Progenitor cell of endocrine pancreas (in vitro differentiated cells): ENCODE results near the gene OR10A3. TPM values are rescaled to one million over a fixed set of nuclear protein-coding genes. Genes with fewer than 3 reads are reported as not detected.

Experiments
- DNase-seq: peaks from one replicate; pipeline ENCODE4 v3.0.0; 2021; ENCODE audit warnings: low spot score; ENCODE audit not compliant: unreplicated experiment
- H3K27ac Mint-ChIP-seq: 2 replicates; pipeline ENCODE4 v1.8.0; 2021; ENCODE audit warnings: mild to moderate bottlenecking, moderate library complexity, mixed read lengths
- H3K27me3 Mint-ChIP-seq: 2 replicates; pipeline ENCODE4 v1.8.0; 2021; ENCODE audit warnings: mixed read lengths
- H3K36me3 Mint-ChIP-seq: 2 replicates; pipeline ENCODE4 v1.8.0; 2022; ENCODE audit warnings: mixed read lengths; ENCODE audit not compliant: insufficient read depth
- H3K4me1 Mint-ChIP-seq: 2 replicates; pipeline ENCODE4 v1.8.0; 2021; ENCODE audit warnings: low read depth, mixed read lengths
- H3K4me3 Mint-ChIP-seq: 2 replicates; pipeline ENCODE4 v1.8.0; 2021; ENCODE audit warnings: low read depth, mild to moderate bottlenecking, moderate library complexity, mixed read lengths
- H3K9me3 Mint-ChIP-seq: 2 replicates; pipeline ENCODE4 v1.8.0; 2021; ENCODE audit warnings: low read depth, mixed read lengths
- CTCF ChIP-seq: fragments of 200-600 bp; sonication (generic); IDR thresholded peaks from one replicate; pipeline ENCODE4 v1.5.0; 2021; ENCODE audit warnings: antibody characterized with exemption, mild to moderate bottlenecking; ENCODE audit not compliant: unreplicated experiment
- total RNA-seq: library from RNA; stranded (reverse); gene quantifications from 2 replicates; pipeline ENCODE4 v1.2.1, GENCODE V29; 2021

Gene OR10A3
- total RNA-seq, 1 donor from 2014 or later, result not detected

GRCh38 chr11:7941146-7941545 lies 362 bp downstream of the OR10A3 start:
- TF ChIP-seq CTCF, result no peak
- no peaks in the 10 kb centered on the region for H3K27me3 Mint-ChIP-seq
- H3K36me3 Mint-ChIP-seq, result no peaks in the 10 kb centered on the region
- no peaks in the 10 kb centered on the region for H3K4me1 Mint-ChIP-seq
- no peak for DNase-seq
- H3K4me3 Mint-ChIP-seq, result no peak overlapping the region
- no peak overlapping the region for H3K27ac Mint-ChIP-seq
- H3K9me3 Mint-ChIP-seq, result peaks cover 10% of the 10 kb centered on the region

GRCh38 chr11:7936615-7937014 lies 4.9 kb downstream of the OR10A3 start:
- DNase-seq, result no peak
- Mint-ChIP-seq H3K4me3 (no peak overlapping the region), H3K27me3 (no peaks in the 10 kb centered on the region), H3K36me3 (no peaks in the 10 kb centered on the region), H3K4me1 (no peaks in the 10 kb centered on the region), H3K9me3 (no peaks in the 10 kb centered on the region), H3K27ac (no peak overlapping the region)
- TF ChIP-seq CTCF, result no peak

- H3K9me3 Mint-ChIP-seq, result peaks cover 2% of the 10 kb centered on the region
- no peaks in the 10 kb centered on the region for H3K27me3 Mint-ChIP-seq
- H3K36me3 Mint-ChIP-seq, result no peaks in the 10 kb centered on the region
- no peak within 1 kb of the TSS for H3K27ac Mint-ChIP-seq
- DNase-seq, result no peak
- no peak for TF ChIP-seq CTCF
- H3K4me1 Mint-ChIP-seq, result no peaks in the 10 kb centered on the region
- no peak within 1 kb of the TSS for H3K4me3 Mint-ChIP-seq
Observed at GRCh38 chr11:7931168-7931567, 10.3 kb downstream of the OR10A3 start, which contains the start of gene OR10A6. OR10A6 (minus strand) TSS chr11:7931268; CDS start chr11:7928662, 2,606 bp downstream.

GRCh38 chr11:7927635-7928034 lies 13.9 kb downstream of the OR10A3 start:
- H3K4me1 Mint-ChIP-seq, result peaks cover 3% of the 10 kb centered on the region
- TF ChIP-seq CTCF, result no peak
- H3K4me3 Mint-ChIP-seq, result no peak overlapping the region
- peaks cover 5% of the 10 kb centered on the region for H3K9me3 Mint-ChIP-seq
- H3K27me3 Mint-ChIP-seq, result no peaks in the 10 kb centered on the region
- no peak overlapping the region for H3K27ac Mint-ChIP-seq
- no peaks in the 10 kb centered on the region for H3K36me3 Mint-ChIP-seq
- no peak for DNase-seq

GRCh38 chr11:7924536-7924935 lies 17.0 kb downstream of the OR10A3 start:
- Mint-ChIP-seq H3K9me3 (peaks cover 5% of the 10 kb centered on the region), H3K4me1 (peaks cover 3% of the 10 kb centered on the region), H3K27ac (peak overlapping the region; percentile 18), H3K27me3 (no peaks in the 10 kb centered on the region), H3K36me3 (no peaks in the 10 kb centered on the region), H3K4me3 (no peak overlapping the region)
- TF ChIP-seq CTCF, result no peak
- no peak for DNase-seq
